HG03442 (cell line): ENCODE results near the gene MCM8.

Experiments
- ATAC-seq: cut with Tn5 transposase; IDR thresholded peaks from one replicate; pipeline ENCODE4 v1.9.1; 2021; ENCODE audit warnings: mild to moderate bottlenecking, moderate library complexity; ENCODE audit not compliant: unreplicated experiment

The MCM8 gene

GRCh38 chr20:5945963-5946362, 4.5 kb upstream of the MCM8 start:
- ATAC-seq, result no peak

- ATAC-seq, result no peak
Measured at GRCh38 chr20:5947276-5947675, 3.2 kb upstream of the MCM8 start.

DNA sequence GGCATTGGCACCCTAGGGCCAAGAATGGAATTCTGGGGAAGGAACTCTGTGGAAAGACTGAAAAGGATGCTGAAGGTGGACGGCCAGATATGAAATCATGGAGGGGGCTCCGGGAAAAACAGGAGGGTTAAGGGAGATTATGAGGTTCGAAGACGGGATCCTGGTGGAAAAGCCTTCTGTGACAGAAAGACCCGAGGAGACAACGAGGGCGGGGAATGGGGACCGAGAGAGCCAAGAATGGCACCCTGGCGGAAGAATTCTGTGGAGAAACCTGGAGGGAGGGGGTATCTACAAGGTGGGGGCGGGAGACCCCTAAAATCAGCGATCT, 545 bp upstream of the MCM8 start:
- no peak for ATAC-seq

DNA sequence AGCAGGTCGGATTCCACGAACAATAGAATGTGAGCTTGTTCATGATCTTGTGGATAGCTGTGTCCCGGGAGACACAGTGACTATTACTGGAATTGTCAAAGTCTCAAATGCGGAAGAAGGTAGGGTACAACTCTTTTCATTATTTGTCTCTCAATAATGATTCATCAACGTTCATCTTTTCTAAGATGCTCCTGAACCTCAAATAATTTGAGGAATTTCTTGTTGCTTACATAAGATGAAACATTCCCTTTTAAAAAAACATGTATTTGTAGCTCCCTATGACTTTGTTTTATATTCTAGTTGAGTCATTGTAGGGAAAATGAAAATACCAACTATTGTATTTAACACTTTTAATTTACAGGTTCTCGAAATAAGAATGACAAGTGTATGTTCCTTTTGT, 17.0 kb downstream of the MCM8 start:
- ATAC-seq, result no peak

DNA sequence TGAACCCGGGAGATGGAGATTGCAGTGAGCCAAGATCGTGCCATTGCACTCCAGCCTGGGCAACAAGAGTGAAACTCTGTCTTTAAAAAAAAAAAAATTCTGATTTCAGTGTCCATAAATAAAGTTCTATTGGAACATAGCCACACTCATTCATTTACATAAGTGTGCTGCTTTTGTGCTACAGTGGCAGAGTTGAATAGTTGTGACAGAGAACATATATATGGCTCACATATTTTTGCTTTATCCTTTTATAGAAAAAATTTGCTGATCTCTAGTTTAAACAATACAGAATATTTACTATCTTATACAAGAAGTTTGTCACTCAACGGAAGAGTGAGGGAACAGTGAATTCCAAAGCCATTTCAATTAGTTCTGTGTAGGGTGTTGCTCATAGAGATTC, 18.0 kb downstream of the MCM8 start:
- no peak for ATAC-seq

- no peak for ATAC-seq
Measured at GRCh38 chr20:5969348-5969935, 19.0 kb downstream of the MCM8 start.

DNA sequence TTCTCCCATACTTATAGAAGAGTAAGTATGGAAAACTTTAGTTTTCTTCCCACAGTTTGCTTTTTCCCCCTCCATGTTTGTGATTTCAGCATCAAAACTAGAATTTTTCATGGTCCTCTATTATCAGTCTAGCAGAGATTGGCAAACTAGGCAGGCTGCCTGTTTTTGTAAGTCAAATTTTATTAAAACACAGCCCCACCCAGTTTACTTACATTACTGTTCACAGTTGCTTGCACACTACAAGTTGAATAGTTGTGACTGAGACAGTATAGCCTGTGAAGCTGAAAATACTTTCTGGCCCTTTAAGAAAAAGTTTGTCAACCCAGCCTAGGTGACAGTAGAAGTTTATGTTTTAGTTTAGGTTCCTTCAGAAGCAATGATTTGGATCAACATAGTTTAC, 19.5 kb downstream of the MCM8 start:
- no peak for ATAC-seq

GRCh38 chr20:5970381-5970780, 19.9 kb downstream of the MCM8 start:
- no peak for ATAC-seq

- no peak for ATAC-seq
Measured at GRCh38 chr20:5971203-5971602, 20.8 kb downstream of the MCM8 start.

DNA sequence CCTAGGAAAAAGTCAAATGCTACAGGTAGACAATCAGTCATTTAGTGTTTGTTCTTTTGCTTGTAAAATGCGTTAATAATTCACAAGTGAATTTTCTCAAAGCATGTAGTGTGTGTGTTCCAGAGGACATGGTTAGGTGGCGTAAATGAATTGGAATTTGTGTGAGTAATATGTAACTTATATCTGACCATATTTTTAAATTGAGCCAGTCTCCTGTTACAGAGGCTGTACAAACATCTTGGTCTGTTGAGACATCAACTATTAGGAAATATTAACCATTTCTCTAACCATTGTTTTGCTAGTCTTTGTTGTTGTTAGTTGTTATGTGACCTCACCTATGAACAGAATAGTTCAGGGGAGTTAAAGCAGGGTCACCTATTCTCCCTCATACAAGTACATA, 22.7 kb downstream of the MCM8 start:
- no peak for ATAC-seq

DNA sequence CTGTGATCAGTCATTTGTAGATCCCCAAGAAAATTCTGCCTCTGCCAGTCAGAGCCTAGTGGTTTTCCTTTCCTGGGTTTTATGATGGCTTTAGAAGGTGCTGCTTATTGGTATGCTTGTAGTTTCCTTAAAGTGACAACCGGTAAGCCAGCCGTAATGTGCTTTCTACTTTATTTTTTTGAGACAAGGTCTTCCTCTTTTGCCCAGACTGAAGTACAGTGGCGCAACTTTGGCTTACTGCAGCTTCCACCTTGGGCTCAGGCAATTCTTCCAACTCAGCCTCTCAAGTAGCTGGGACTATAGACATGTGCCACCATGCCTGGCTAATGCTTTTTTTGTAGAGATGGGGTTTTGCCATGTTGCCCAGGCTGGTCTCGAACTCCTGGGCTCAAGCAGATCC, 23.5 kb downstream of the MCM8 start:
- ATAC-seq, result no peak

DNA sequence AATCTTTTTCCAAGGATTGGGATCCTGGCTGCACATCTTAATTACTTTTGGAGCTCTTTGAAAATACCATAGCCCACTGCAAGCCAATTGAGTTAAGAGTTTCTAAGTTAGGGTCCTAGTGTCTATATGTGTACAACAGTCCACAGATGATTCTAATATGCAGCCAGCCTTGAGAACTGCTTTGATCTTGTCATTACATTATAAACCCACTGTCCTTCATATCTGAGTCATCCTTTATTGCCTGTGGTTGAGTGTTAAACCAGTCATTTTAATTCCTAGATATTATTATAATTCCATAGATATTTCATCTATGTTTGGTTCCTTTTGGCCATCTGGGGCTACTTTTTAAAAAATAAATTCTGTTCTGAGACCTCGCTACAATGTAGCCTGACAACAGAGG, 24.1 kb downstream of the MCM8 start:
- ATAC-seq, result no peak

DNA sequence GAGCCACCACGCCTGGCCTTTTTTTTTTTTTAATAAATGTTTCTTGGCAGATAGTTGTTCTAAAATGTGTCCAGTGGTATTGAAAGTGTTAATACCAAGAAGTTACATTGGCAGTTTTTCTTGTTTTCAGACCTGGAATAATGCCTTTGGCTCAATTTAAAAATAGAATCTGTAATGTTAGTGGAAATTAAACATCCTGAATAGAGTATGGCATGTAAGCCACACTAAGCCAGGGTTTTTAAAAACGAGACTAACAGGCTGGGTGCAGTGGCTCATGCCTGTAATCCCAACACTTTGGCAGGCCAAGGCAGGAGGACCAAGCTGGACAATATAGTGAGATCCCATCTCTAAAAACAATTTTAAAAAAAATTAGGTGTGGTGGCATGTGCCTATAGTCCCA, 25.3 kb downstream of the MCM8 start:
- no peak for ATAC-seq

DNA sequence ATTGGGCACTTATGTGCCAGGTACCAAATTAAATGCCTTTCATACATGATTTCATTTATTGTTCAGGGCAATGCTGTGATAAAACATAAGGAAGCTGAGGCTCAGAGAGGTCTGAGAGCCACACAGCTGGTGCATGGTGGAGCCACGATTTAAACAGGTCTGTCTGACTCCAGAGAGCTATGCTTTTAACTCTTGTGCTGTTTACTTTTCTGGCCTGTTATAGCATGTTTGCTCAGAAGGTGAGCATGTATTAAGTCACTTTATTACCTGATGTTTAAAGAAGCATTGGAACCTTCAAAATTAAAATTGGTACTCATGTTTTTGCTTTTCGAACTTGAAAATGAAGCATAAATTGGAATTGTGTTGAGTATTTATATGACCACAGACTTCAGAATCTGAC, 26.8 kb downstream of the MCM8 start:
- ATAC-seq, result no peak

DNA sequence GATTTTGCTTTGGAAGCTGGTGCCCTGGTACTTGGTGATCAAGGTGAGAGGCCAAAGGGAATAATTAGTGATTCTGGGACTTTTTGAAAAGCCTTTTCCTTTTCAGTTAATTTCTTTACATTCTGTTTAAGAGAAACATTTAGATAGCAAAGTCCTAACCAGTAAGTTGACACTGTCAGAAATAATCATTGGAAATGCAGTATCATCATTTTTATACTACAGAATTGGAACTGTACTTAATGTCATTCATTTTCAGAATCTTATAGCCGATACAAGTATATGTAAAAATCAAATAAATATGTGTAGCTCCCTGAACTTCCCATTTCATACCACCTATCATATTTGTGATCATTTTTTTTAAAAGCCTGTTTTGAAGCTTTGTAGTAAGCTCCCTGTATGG, 27.5 kb downstream of the MCM8 start:
- no peak for ATAC-seq

DNA sequence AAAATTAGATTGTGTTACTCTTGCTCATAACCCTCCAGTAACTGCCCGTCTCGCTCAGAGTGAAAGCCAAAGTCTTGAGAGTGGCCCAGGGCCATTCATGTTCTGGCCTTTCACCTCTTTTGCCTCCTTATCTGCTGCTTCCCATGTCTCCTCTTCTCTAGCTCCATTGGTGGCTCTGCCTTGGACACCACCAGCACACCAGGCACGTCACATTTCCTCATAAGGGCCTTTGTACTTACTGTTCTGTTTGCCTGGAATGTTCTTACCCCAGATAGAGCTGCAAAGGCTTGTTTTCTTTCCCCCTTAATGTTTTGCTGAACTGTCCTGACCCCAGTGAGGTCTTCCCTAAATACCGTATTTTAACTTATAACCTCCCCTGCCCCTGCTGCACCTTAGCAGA, 29.3 kb downstream of the MCM8 start:
- ATAC-seq, result no peak

- ATAC-seq, result no peak
Measured at GRCh38 chr20:5980720-5981538, 30.5 kb downstream of the MCM8 start.

DNA sequence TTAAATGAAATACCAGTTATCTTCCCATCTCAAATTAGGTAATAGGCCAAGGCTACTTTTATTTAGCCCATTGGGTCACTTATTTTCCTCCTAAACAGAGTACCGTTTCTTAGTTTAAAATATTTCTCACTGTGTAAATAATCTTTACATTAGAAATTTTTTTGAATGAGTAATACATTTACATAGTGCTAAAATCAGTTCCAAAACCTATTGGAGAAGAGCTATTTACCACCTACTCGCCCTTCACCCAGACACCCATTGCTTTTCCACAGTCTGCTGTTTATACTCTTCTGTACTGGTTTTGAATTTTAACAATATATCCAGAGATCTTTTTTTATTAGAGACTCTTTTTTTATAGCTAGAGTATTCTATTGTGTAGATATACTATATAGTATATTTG, 36.9 kb downstream of the MCM8 start:
- no peak for ATAC-seq

DNA sequence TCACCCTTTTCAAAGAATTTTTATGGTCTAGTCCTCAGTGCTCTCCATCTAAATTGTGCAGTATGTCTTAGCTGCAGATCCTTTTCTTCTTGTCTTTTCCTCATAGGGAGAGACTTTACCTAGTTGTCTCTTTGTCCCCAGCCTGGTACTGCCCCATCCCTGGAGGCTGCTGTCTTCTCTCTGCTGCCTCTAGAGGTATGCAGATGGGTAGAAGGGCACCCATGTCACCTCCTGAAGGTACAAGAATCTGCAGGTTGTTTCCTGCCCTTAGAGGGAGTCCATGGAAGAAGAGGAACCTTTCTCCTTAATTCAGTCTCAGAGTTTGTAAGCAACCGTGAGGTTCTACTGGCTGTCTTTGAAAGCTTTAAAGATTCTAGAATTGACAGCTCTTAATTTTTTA, 39.1 kb downstream of the MCM8 start:
- no peak for ATAC-seq

DNA sequence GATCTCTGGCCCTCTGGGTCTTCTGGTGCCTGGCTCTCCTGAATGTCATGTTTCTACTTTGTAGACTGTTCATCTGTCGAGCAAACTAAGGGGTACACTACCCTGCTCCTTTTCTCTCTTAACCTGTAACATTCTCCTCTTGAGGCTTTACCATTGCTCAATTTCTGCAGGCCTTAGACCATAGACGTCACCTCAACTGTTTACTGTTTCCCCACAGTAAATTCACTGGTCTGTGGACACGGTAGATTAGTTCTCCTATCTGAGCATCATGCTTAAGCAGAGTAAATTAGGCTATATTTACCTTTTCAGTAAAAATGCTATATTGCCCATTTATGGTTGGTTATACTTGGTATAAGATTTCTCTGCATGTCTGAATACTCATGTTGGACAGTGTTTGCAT, 40.5 kb downstream of the MCM8 start:
- ATAC-seq, result no peak

DNA sequence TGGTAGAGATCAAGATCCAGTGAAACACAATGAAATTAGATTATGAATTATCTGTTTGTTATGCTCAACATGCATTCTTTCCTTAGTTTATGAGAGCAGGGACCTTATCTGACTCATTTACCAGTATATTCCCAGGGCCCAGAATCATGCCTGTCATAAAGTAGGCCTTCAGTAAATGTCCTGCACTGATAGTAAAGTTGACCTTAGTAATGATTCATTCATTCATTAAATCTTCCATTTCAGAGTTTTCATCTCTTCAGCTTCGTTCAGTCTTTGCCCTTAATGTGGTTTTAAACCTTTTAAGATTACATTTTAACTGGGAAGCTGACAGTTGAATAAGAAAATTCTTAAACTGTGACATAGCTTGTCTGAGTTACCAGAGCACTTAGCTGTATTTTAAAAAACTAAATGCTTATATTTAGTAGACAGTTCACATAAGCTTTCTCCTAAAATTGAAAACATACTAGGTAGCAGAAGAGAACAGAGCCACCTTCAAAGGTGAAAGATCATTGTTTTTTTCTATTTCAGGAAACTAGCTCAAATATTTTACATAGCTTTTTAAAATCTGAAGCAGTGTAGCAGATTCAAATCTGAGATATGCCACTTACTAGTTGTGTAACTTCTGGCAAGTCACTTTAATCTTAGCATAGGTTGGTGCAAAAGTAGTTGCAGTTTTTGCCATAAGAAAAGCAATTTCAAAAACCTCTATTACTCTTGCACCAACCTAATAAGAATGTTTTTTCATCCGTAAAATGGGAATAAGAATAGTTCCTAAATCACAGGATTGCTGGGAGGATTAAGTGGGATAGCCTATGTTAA, 41.4 kb downstream of the MCM8 start:
- ATAC-seq, result no peak

DNA sequence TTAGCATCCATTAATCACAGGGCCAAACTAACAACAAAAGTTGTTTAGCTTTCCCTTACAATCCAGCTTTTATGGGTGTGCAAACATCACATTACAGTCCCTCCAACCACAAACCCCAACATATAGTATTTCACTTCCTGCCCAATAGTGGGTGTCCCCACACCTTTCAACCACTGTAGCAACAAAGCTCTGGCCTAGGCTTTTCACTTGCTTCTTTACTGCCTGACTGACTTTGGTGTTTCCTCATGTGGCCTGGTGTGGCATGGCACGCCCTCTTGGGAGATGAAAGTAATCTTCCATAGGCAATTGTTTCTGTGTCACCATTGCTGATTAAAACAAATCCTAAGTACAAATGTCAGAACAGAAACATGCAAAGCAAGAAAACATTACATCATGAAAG, 46.3 kb downstream of the MCM8 start:
- peak; percentile 94 for ATAC-seq
